Islet of Langerhans (tissue), 1 donor: Measurements from ENCODE around the gene C2orf92.

ENCODE experiments used
- FAIRE-seq: peaks from one replicate; lab custom pipeline; 2011; peaks lifted over from hg19 to GRCh38; lab: Jason Lieb, UNC

C2orf92 gene

DNA sequence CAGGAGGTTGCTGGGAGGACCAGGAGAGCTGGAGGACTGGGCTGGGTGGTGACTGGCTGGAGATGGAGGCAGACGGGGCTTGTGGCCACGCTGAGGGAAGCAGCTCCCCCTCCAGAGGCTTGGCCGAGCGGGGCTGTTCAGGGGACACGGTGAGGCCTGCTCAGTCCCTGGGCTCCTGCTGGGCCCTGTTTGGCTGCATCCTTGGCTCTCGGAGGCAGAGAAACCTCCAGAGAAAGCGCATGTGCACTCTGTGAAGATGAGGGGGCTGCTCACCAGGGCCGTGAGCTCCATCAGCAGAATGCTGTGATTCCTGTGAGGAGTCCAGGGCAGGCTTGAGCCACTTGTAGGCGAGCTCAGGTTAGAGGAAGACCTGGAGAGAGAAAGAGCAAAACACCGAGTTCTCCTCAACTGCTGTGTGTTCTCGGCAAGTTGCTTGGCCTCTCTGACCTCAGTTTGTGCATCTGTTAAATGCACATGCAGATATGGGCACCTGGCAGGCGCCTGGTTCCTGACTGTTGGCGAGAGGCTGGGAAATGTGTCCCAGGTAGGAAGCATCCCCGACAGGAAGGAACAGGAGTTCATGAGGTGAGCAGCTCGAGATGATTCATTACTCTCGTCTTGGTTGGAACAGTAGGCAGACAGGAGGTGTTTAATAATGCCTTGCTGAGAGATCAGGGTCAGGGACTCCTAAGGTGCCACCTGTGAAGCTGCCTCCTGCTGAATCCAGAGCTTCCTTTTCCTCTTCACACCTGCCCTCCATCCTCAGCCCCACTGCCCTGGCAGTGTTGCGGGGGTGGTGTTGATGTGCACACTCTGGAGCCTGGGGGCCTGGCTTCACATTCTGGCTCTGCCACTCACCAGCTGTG is 44.8 kb downstream of the C2orf92 start:
- FAIRE-seq, result no peak

DNA sequence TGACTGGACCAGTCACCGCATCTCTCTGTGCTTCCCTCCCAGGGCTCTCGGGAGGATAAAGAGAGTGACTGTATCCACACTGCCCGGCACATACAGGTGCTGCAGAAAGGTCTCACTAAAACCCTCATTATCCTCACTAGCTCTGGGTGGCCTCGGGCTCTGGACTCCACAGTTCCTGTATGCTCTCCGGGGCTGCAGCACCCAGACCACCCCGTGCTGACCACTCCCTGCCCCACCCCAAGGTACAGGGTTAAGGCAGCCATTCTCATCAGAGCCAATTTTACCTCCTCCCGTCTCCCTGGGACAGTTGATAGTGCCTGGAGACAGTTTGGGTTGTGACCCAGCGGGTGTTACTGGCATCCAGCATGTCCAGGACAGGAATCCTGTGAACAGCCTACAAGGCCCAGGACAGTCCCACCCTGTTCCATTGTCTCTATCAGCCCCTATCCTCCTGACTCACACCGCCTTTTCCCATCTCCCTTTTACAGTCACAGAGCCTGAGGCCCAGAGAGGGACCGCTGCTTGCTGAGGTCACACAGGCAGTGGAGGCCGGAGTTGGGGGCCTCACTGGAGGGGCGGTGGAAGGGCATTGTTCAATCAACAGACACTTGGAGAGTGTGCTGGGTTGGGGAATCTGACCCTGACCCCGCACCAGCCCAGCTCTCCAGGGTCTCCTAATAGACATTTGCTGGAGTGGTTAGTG is 45.6 kb downstream of the C2orf92 start:
- FAIRE-seq, result no peak

DNA sequence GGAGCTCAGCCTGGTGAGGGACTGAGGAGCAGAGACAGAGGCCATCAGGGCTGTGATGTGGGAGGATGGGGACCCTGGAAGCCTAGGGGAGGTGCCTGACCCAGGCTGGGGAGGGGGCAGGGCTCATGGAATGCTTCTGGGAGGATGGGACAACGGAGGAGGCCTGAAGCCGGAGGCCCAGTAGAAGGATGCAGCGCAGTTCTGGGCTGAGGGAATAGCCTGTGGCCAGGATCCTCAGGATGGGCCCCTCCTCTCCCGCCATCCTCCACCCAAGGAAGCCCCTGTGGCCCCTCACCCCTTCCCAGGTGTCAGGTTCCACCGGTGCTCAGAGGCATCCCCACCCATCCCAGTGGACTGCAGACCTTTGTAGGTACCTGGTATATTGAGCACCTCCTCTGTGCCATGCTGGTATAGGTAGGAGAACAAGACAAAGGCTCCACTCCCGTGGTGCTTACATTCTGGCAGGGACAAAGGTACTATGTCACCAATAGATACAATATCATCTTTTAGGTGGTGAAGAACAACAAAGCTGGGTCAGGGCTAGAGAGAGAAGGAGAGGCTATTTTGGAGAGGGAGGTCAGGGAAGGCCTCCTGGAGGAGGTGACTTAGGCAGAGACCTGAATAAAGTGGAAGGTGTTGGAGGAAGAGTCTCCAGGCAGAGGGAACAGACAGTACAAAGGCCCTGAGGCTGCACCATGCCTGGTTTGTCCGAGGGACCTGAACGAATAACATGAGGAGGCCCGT is 46.6 kb downstream of the C2orf92 start:
- FAIRE-seq, result no peak

DNA sequence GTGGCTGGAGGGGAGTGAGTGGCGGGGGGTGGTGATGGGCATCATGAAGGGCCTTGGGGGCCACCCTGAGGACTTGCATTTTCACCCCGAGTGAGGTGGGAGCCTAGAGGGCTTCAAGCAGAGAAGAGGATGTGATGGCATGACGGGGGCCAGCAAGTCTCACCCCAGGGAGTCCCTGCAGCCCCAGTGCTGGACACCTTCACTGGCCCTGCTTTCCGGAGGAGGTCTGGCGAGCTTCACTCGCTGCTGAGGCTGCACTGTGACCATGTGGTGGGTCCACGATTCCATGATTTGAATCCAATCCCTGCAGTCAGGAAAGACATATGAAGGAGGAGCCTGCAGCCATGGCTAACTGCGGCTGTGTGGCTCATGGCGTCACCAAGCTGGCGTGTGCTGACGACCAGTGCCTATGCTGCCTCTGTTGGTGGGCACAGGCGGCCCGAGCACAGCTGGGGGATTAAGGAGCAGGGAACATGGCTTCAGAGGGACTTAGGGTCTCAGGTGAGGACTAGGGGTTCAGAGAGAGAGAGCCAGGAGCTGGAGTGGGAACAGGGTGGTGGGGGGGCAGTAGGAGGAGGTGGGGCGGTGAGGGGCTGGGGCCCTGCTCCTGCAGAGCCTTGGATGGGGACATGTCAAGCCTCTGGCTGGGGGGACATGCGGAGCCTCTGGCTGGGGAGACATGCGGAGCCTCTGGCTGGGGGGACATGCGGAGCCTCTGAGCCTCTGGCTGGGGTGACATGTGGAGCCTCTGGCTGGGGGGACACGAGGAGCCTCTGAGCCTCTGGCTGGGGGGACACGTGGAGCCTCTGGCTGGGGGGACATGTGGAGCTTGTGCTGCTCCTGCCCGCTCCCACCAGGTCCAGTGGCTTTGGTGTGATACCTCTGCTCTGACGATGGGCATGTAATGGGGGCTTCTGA is 47.4 kb downstream of the C2orf92 start:
- no peak for FAIRE-seq

DNA sequence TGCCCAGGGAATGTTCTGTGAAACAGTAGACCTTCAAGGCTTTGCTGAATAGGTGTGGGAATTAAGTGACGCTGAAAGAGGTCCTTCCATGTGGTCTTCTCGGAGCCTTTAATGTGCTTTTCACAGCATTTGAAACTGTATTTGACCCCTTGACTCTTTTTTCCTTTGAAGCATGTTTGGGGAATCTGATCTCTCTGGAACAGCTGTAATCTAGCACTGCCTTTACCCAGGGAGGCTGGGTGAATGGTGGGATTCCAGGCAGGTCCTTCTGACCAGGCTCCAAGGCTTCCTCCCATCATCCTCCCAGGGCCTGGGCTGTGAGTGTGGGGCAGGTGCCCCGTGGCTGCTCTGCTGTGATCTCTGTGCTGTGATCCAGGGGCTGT is 48.1 kb downstream of the C2orf92 start:
- no peak for FAIRE-seq

DNA sequence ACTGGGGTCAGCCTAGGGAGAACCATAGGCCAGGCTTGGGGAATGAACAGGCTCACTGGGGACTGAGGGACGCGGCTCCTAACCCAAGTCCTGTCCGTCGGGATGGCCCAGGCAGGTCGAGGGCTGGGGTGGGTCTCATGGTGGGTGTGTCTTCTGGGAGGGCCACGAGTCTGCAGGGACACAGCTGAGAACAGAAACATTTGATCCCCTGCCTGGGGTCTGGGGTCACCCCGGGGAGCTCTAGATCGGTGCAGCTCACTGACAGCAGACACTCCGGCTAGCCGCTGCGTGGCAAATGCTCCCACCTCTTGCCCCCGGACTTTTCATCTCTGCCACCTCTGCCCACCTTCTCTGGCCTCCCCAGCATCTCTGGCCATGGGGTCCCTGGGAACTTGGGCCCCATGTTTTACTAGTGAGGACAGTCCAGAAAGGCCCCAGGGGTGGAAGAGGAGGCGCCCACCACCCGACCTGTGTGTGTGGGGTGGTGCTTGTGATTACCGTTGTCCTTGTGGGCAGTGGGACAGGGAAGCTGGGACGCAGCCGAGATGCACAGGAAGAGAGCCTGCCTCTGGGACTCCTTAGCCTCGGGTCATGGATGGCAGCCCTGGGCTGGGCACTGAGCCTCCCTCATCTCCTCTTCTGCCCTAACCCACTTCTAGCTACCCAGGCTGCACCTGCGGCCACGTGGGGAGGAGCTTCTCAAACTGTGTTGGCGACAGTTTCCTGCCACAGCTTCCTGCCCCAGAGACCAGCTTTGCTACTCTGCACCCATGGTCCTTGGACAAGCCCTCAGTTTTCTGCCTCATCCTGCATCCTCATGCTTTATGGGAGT is 48.8 kb downstream of the C2orf92 start:
- FAIRE-seq, result no peak

DNA sequence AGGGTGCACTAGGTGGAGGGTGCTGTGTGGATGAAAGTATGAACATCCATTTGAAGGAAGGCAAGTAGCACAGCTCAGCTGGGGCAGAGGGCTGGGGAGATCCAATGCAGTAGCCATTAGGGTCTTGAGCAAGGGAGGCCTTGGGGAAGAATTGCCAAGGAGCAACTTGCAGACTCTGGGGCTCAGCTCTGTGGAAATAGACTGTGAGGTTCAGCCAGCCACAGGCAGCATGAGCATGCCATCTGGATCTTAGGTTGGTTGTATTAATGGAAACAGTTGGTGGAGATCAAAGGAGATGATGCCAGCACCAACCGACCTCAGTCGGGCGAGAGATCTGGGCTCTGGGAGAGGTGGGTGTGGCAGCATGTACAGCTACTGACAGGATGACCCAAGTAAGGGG is 49.4 kb downstream of the C2orf92 start:
- no peak for FAIRE-seq

DNA sequence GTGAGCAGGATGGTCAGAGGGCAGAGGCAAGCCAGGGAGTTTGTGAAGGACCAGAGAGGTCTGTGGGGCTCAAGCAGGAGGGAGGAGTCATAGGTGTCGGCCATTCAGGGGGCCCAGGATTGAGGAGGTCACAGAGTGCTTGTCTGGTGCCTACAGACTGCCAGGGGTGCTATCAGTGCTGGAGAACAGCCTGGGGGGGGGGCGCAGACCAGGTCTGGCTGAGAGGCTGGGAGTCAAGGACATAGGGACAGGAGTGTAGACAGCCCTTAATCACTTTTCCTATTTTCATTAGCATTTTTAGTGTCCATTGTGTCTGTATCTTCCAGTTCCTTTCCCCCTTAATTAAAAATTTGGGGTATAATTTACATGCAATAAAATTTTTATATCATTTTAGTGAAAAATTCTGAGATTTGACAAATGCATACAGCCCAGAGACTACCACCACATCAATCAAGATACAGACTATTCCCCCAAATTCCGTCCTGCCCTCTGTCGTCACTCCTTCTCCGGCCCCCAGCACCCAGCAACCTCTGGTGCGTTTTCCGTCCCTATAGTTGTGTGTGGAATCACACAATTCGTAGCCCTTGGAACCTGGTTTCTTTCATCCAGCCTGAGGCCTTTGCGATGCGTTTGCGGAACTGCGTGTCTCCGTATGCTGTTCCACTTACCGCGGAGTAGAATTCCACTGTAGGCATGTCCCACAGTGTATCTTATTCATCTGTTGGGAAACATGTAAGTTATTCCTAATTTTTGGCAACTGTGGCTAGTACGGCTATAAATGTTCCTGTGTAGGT is 50.0 kb downstream of the C2orf92 start:
- no peak for FAIRE-seq

DNA sequence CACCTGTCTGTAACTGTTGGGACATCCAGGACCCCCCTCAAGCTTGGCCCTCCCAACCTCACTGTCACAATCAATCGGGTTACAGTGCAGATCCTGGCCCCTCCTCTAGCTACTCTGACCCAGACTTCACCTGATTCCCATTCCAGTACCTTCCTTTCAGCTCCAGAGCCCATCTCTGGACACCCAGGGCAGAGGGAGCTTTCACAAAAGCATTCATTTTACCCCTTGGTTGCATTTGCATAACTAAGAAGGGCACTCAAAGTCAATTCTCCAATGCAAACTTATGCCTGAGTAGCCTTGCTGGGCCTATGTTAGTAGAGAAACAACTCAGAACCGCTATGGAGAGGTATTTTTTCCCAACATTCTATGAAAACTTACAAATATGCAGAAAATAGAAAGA is 51.2 kb downstream of the C2orf92 start:
- no peak for FAIRE-seq

DNA sequence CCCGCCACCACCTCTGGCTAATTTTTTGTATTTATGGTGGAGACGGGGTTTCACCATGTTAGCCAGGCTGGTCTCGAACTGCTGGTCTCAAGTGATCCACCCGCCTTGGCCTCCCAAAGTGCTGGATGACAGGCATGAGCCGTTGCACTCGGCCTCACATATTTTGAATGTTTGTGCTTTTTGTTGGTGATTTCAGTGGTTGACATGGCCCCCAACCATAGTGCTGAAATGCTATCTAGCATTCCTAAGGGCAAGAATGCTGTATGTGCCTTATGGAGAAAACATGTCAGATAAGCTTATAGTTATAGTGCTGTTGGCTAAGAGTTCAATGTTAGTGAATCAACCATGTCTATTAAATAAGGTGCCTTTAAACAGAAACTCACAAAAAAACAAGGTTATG is 52.7 kb downstream of the C2orf92 start:
- FAIRE-seq, result no peak

DNA sequence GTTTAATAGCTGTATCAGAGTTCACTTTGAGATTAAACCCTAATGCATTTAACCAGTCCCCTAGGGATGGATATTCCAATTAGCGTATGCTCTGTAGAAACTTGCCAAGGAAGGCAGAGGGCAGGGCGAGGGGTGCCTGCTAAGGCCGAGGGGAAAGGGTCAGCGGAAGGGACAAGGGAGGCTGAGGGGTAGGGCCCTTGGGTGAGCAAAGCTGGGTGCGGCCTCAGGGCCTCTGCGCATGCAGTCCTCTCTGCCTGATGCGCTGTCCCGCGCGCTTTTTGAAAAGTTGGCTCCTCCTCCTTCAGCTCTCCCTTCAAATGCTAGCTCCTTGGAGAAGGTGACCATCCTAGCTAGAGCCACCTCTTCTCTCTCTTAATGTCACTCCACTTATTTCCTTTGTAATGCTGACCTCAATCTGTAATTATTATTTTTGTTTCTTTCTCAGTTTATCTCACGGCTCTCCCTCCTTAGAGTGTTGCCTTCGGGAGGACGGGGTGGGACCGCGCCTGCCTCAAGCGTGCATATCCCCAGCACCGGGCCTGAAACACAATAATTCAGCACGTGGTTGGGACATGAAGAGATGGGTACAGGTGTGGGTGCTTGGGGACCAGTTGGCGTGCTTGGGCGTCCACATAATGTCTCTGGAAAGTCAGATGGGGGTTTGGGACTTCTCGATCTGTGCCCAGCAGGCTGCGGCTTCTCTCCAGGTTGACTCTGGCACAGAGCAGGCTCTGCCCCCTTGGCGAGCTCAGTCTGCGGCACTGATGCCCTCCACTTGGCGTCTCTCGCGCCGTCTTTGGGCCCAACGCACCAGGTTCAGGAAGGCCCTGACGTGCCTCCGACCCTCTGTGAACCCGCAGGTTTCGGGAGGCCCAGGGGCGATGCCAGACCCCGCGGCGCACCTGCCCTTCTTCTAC is 53.9 kb downstream of the C2orf92 start:
- no peak for FAIRE-seq

DNA sequence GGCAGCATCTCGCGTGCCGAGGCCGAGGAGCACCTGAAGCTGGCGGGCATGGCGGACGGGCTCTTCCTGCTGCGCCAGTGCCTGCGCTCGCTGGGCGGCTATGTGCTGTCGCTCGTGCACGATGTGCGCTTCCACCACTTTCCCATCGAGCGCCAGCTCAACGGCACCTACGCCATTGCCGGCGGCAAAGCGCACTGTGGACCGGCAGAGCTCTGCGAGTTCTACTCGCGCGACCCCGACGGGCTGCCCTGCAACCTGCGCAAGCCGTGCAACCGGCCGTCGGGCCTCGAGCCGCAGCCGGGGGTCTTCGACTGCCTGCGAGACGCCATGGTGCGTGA is 54.5 kb downstream of the C2orf92 start:
- FAIRE-seq, result no peak

DNA sequence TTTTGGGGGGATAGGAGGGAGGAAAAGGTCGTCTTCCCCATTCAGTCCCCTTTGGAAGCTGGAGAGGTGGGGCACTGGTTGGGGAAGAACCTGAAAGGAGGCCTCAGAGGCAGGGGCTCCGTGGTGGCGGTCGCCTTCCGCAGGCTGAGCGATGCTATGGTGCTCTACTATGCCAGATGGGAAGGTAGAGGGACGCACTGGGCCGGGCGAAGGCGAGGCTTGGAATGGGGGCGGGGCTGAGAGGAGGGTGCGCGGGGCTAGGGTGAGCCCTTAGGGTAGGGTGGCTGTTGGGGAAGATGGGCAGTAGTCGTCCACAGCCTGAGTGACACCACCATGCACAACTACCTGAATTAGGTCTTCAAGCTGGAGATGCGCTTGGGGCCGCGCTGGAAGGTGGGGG is 55.0 kb downstream of the C2orf92 start:
- no peak for FAIRE-seq

DNA sequence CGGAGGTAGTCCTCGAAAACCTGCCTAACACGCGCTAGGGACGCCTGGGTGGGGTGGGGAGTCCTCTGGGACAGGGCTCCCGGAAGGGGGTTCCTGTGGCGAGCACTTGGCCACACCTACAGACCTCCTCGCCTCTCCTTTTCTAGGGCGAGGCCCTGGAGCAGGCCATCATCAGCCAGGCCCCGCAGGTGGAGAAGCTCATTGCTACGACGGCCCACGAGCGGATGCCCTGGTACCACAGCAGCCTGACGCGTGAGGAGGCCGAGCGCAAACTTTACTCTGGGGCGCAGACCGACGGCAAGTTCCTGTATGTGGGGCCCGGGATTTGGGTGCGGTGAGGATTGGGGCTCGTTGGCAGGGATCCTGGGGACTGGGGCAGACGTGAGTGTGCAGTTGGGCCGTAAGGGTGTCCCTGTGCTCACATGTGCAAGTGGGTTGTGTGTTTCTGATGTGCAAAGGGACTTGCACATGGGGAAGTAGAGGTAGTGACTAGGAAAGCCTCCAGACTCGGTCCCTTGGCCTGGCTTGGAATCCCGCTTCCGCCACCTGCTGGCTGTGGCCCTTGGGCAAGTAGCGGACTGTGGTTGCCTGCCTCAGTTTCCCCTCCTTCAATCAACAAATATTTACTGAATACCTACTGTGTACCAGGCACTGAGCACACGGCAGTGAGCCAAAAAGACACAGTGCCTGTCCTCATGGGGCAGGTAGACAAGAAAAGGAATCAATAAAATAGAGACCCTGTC is 55.6 kb downstream of the C2orf92 start:
- no peak for FAIRE-seq

DNA sequence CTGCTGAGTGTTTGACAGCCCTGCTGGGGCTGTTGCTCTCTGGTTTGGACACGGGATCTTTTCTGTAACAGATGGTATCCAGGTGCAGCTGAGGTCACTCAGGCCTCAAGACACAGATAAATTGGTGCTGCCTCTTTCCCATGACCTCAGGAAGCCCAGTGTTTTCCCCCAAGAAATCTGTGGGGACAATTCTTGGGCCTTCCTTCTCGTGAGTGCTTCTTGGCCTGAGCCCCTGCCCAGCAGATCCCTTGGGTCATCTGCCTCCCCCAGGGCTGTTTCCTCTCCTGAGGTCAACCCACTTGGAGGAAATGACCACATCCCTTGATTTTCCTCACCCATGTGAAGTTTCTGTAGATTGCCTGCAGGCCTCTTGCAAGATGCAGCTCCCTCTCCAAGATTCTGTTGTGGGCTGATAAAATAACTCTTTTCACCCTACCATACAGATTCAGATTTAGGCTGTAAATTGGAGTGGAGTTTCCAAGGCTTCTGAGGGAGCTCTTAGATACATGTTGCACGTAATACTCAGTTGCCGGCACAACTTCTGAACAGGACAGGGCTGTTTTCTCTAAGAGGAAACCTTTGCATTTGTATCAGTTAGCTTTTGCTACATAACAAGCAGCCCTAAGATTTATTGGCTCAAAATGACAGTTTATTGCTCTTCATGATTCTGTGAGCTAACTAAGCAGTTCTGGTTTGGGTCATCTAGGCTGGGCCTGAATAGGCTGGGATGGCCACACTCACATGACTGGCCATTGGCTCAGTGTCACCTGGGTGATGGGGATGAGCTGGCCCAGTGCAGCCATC is 57.0 kb downstream of the C2orf92 start:
- no peak for FAIRE-seq

DNA sequence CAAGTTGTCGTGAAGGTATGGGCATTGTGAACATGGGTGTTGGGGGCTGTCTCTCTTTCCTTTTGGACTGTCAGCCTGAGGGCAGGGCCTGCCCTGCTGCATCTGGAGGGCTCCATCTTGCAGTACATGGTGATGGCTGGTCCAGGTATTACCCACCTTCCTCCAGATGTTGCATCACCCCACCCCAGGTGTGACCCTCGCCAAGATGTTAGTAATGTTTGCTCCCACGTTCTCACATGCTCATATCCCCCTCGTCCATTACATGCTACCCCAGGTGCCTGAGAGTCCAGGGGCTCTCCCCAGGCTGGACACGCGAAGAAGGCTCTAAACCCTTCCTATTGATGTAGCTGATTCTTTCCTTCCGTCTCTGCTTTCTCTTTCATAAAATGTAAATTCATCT is 57.8 kb downstream of the C2orf92 start:
- no peak for FAIRE-seq

DNA sequence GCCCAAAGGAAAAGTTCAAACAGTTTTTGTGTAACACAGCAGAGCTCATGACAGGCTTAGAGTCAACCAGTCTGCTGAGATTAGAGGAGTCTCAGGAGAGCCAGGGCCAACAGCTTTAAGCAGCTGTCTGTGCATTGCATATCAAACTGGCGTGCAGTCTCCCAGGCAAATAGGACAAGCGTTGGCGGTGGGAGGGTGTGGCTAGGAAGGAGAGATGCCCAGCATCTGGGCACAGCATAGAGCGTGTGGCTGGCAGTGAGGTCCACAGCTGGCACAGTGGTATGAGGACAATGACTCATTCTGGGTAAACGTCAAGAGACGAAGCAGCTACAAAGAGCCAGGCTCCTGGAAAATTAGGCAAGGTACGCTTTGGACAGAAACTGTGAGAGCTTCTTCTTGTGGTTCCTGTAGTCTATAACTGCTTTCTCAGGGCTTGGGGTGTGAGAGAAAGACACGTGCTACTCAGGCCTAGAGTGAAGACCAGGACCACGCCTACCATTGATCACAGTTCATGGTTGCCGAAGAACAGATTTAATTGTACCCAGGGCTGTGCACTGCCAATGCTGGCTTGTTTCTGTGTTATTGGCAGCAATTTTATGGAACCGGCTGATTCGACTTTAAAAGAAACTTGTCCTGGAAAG is 58.7 kb downstream of the C2orf92 start:
- FAIRE-seq, result no peak
